DOHH2 (cell line): ENCODE results near the gene VPS37D.
"Not testable (repeated sequence)": the region's sequence is repeated elsewhere in the genome, so short reads cannot be mapped to it uniquely, and the experiment has no call there.

ENCODE experiments used
- H3F3A ChIP-seq: fragments of 200-600 bp; sonication (generic), shearing (Covaris generic); 2 replicates; pipeline ENCODE4 v1.6.0; 2016; ENCODE audit warnings: antibody characterized with exemption, mild to moderate bottlenecking; ENCODE audit not compliant: control insufficient read depth, insufficient read depth
- H3K27ac ChIP-seq: fragments of 200-600 bp; sonication (generic); 2 replicates; pipeline ENCODE4 v1.5.1; 2014; ENCODE audit warnings: low read depth, mild to moderate bottlenecking, low read length, moderate library complexity
- H3K27me3 ChIP-seq: fragments of 200-600 bp; sonication (generic); 2 replicates; pipeline ENCODE4 v1.6.1; 2014; ENCODE audit warnings: mild to moderate bottlenecking, low read length, mixed read lengths; ENCODE audit not compliant: control insufficient read depth
- H3K36me3 ChIP-seq: fragments of 200-600 bp; sonication (generic); 2 replicates; pipeline ENCODE4 v1.6.1; 2014; ENCODE audit warnings: mild to moderate bottlenecking, low read length, moderate library complexity, mixed read lengths; ENCODE audit not compliant: control insufficient read depth
- H3K4me1 ChIP-seq: fragments of 200-600 bp; sonication (generic); 2 replicates; pipeline ENCODE4 v1.6.1; 2014; ENCODE audit warnings: mild to moderate bottlenecking, low read length, mixed read lengths; ENCODE audit not compliant: control insufficient read depth
- H3K4me2 ChIP-seq: fragments of 200-600 bp; sonication (generic); 2 replicates; pipeline ENCODE4 v1.6.0; 2014; ENCODE audit warnings: mild to moderate bottlenecking, low read length, moderate library complexity
- H3K4me3 ChIP-seq: fragments of 200-600 bp; sonication (generic); 2 replicates; pipeline ENCODE4 v1.5.1; 2014; ENCODE audit warnings: mild to moderate bottlenecking, low read length, mixed read lengths
- H3K79me2 ChIP-seq: fragments of 200-600 bp; sonication (generic); 2 replicates; pipeline ENCODE4 v1.6.1; 2014; ENCODE audit warnings: mild to moderate bottlenecking, low read length, mixed read lengths; ENCODE audit not compliant: control insufficient read depth
- H3K9me2 ChIP-seq: fragments of 200-600 bp; sonication (generic); replicated peaks from 2 replicates; pipeline ENCODE4 v1.6.1; 2014; ENCODE audit warnings: mild to moderate bottlenecking, low read length, mixed read lengths; ENCODE audit not compliant: control insufficient read depth
- H3K9me3 ChIP-seq: fragments of 200-600 bp; sonication (generic); 2 replicates; pipeline ENCODE4 v1.6.1; 2014; ENCODE audit warnings: antibody characterized with exemption, low read length, mixed read lengths; ENCODE audit not compliant: control insufficient read depth, insufficient read depth
- H4K20me1 ChIP-seq: fragments of 200-600 bp; sonication (generic); 2 replicates; pipeline ENCODE4 v1.6.0; 2014; ENCODE audit warnings: low read depth, mild to moderate bottlenecking, antibody characterized with exemption, low read length, moderate library complexity; ENCODE audit not compliant: control insufficient read depth, insufficient read depth
- EZH2phosphoT487 ChIP-seq: fragments of 200-600 bp; sonication (generic); IDR thresholded peaks from 2 replicates; pipeline ENCODE4 v1.6.1; 2017; ENCODE audit warnings: borderline replicate concordance, mild to moderate bottlenecking, antibody characterized with exemption, low read length, moderate library complexity, mixed read lengths
- TF ChIP-seq, protein P1 (sequence below): fragments of 200-600 bp; sonication (generic); IDR thresholded peaks from one replicate; pipeline ENCODE4 v1.5.1; 2014; ENCODE audit warnings: antibody characterized with exemption, mild to moderate bottlenecking, low read depth, low read length; ENCODE audit not compliant: poor library complexity, severe bottlenecking

VPS37D gene

DNA sequence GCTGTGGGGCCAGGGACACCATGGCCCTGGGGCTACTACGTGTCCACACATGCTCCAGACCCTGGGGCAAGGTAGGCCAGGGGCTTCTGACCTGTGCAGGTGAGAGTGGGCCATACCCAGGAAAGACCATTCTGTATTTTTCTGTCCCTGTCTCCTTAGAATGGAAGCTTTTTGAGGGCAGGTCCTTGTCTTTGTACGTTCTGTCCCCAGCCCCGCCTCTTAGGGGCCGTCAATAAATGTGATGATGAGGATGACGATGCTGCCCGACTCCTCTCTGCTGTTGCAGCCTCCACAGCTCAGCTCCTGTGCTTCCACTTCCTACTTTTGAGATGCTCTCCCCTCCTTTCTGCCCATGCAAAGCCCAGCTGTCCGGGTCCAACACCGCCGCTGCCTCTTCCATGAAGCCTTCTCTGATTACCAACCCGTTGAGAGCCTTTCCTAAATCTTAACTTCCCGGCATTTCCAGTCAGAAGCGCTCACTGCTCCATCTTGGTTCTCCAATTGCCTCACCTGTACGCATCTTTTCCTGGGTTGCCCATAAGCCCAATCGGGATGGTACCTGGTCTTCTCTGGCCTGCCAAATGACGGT is 4.3 kb downstream of the VPS37D start:
- peaks cover 6% of the 10 kb centered on the region; the same call in 1 of the 2 replicates for H4K20me1 ChIP-seq
- no peak overlapping the region for H3K4me3 ChIP-seq
- peaks cover 11% of the 10 kb centered on the region for H3F3A ChIP-seq
- H3K79me2 ChIP-seq = no peaks in the 10 kb centered on the region
- H3K27ac ChIP-seq = no peak overlapping the region
- no peaks in the 10 kb centered on the region for H3K27me3 ChIP-seq
- H3K4me1 ChIP-seq = peaks cover 15% of the 10 kb centered on the region
- no peaks in the 10 kb centered on the region for H3K36me3 ChIP-seq
- H3K9me2 ChIP-seq = no peaks in the 10 kb centered on the region
- no peak overlapping the region for H3K4me2 ChIP-seq
- TF ChIP-seq, protein P1, sequence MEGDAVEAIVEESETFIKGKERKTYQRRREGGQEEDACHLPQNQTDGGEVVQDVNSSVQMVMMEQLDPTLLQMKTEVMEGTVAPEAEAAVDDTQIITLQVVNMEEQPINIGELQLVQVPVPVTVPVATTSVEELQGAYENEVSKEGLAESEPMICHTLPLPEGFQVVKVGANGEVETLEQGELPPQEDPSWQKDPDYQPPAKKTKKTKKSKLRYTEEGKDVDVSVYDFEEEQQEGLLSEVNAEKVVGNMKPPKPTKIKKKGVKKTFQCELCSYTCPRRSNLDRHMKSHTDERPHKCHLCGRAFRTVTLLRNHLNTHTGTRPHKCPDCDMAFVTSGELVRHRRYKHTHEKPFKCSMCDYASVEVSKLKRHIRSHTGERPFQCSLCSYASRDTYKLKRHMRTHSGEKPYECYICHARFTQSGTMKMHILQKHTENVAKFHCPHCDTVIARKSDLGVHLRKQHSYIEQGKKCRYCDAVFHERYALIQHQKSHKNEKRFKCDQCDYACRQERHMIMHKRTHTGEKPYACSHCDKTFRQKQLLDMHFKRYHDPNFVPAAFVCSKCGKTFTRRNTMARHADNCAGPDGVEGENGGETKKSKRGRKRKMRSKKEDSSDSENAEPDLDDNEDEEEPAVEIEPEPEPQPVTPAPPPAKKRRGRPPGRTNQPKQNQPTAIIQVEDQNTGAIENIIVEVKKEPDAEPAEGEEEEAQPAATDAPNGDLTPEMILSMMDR = no peak
- no peak for TF ChIP-seq EZH2phosphoT487
- H3K9me3 ChIP-seq = no peaks in the 10 kb centered on the region

DNA sequence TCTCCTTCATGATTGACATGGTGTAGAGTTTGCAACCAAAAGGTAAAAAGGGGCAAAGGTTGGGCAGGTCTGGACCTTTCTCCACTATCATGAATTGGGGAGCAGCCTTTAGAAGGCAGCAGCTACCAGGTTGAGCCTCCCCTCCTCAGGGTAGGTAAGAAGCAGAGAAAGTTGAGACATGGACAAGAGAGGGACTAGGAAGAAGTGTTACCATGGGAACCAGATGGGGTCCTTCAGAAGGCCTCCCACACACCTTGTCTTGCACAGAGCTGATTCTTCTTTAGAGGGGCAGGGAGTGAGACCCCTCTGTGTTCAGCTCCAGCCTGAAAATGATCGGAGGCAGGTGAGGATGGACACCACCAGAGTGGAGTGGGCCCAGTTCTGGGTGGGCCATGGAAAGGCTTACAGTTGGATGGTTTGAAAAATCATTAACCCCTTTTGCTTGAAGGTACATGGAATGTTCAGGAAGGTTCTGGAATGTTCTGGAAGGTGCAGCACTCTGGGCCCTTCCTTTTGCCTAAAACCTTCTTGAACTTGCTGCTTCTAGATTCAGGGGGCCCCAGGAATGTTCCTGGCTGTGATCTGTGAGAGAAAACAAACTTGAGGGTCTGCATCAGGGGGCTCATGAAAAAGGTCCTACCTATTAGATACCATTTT is 7.0 kb downstream of the VPS37D start:
- peaks cover 11% of the 10 kb centered on the region for H3F3A ChIP-seq
- no peaks in the 10 kb centered on the region for H3K4me1 ChIP-seq
- no peak overlapping the region for H3K27ac ChIP-seq
- H4K20me1 ChIP-seq = peaks cover 6% of the 10 kb centered on the region; the same call in 1 of the 2 replicates
- no peaks in the 10 kb centered on the region for H3K9me2 ChIP-seq
- TF ChIP-seq, protein P1 = no peak
- TF ChIP-seq EZH2phosphoT487 = no peak
- no peak overlapping the region for H3K4me2 ChIP-seq
- peaks cover 15% of the 10 kb centered on the region for H3K36me3 ChIP-seq
- no peaks in the 10 kb centered on the region for H3K27me3 ChIP-seq
- H3K4me3 ChIP-seq = no peak overlapping the region
- H3K79me2 ChIP-seq = peaks cover 14% of the 10 kb centered on the region
- H3K9me3 ChIP-seq = no peaks in the 10 kb centered on the region

DNA sequence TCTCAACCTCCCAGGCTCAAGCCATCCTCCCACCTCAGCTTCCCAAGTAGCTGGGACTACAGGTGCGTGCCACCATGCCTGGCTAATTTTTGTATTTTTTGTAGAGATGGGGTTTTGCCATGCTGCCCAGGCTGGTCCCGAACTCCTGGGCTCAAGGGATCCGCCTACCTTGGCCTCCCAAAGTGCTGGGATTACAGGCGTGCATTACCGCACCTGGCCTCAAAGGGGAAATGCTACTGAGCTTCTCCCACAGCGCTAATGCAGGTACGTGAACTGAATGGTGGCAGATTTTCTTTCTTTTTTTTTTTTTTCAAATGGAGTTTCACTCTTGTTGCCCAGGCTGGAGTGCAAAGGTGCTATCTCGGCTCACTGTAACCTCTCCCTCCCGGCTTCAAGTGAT is 8.4 kb downstream of the VPS37D start:
- H3K9me2 ChIP-seq, H3K4me2 ChIP-seq: not testable (repeated sequence)
- peaks cover 29% of the 10 kb centered on the region for H3K79me2 ChIP-seq

DNA sequence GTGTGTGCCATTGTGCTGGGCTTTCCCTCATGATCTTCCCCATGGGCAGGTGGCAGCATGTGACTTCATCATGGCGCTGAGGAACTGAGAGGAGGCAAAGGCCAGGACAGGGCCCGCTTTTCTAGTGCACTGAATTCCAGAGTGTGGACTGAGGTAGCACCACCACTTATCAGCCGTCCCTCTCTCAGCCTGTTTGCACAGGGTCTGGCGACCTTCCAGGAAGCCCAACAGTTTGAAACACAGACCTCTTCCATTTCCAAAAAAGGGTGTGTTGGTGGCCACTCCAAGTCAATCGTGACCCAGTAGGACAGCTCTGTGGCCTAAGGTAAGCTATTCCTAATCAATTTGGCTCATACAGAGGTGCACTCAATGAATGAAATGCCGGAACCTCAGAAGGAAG is 11.2 kb downstream of the VPS37D start:
- H3K27ac ChIP-seq = no peak overlapping the region
- no peaks in the 10 kb centered on the region for H3K27me3 ChIP-seq
- no peaks in the 10 kb centered on the region for H3K9me2 ChIP-seq
- no peaks in the 10 kb centered on the region for H3K9me3 ChIP-seq
- 0 out of 2 replicates have a peak, but pooled peaks cover 3% of the 10 kb centered on the region for H4K20me1 ChIP-seq
- no peak overlapping the region for H3K4me3 ChIP-seq
- H3K36me3 ChIP-seq = peaks cover 32% of the 10 kb centered on the region
- peaks cover 17% of the 10 kb centered on the region for H3K4me1 ChIP-seq
- peaks cover 11% of the 10 kb centered on the region for H3F3A ChIP-seq
- peaks cover 56% of the 10 kb centered on the region for H3K79me2 ChIP-seq
- TF ChIP-seq EZH2phosphoT487 = no peak
- TF ChIP-seq, protein P1 = no peak
- H3K4me2 ChIP-seq = no peak overlapping the region

More for the DNA sequence above, 8.4 kb downstream of the VPS37D start:
- H3K4me1 ChIP-seq, H3K4me3 ChIP-seq, H4K20me1 ChIP-seq, H3K27me3 ChIP-seq, H3K27ac ChIP-seq, H3K9me3 ChIP-seq: not testable (repeated sequence)
- H3F3A ChIP-seq = peaks cover 11% of the 10 kb centered on the region
- peaks cover 26% of the 10 kb centered on the region for H3K36me3 ChIP-seq
